Activated naive CD4-positive, alpha-beta T cell treated with anti-CD3 and anti-CD28 coated beads, Interleukin-2, amount 50 U/mL, for 72 hours (primary cell): ENCODE data around the gene ESRP2. TPM values are rescaled to one million over a fixed set of nuclear protein-coding genes. Genes with fewer than 3 reads are reported as not detected.

Source experiments
- ATAC-seq, 2 donors: fragments of 150-1000 bp; cut with Tn5 transposase; 2 replicates each; pipeline ENCODE4 v1.10.0; 2021; ENCODE audit warnings: mild to moderate bottlenecking in 2 of 2, moderate library complexity in 2 of 2
- DNase-seq, 2 donors: peaks; one replicate each; pipeline ENCODE4 v3.0.0; 2021 to 2022; ENCODE audit warnings: low spot score in 2 of 2
- H3K27ac Mint-ChIP-seq, 2 donors: one replicate each; pipeline ENCODE4 v1.8.0; 2022; ENCODE audit warnings: mild to moderate bottlenecking in 2 of 2, mixed read lengths in 2 of 2
- H3K36me3 Mint-ChIP-seq, 2 donors: one replicate each; pipeline ENCODE4 v1.8.0; 2022; ENCODE audit warnings: mixed read lengths in 2 of 2
- H3K9me3 Mint-ChIP-seq, 2 donors: one replicate each; pipeline ENCODE4 v1.8.0; 2022; ENCODE audit warnings: mixed read lengths in 2 of 2
- total RNA-seq, 2 donors: library from RNA; stranded (reverse); gene quantifications; one replicate each; pipeline ENCODE4 v1.2.3, GENCODE V29; 2022

ESRP2 gene
- total RNA-seq, 2 donors from 2014 or later = 0.43 to 0.48 TPM

- Mint-ChIP-seq H3K27ac (no peak overlapping the region), H3K36me3 (peaks cover 5 to 8% of the 10 kb centered on the region in 2 donors), H3K9me3 (no peaks in the 10 kb centered on the region)
- DNase-seq (no peak), ATAC-seq (no peak)
Observed at GRCh38 chr16:68247400-68247799, 11.5 kb upstream of the ESRP2 start.

GRCh38 chr16:68246666-68247065 is 10.7 kb upstream of the ESRP2 start:
- H3K9me3 Mint-ChIP-seq = no peaks in the 10 kb centered on the region
- H3K27ac Mint-ChIP-seq = peak overlapping the region in 1 of 2 donors; percentile 77
- H3K36me3 Mint-ChIP-seq = peaks cover 5 to 8% of the 10 kb centered on the region in 2 donors
- no peak for DNase-seq
- ATAC-seq = no peak

- H3K27ac Mint-ChIP-seq = peak overlapping the region in 1 of 2 donors; percentile 77
Observed at GRCh38 chr16:68246121-68246520, 10.2 kb upstream of the ESRP2 start.

GRCh38 chr16:68244903-68245853 is 9.3 kb upstream of the ESRP2 start, which contains the start of gene PLA2G15:
Gene PLA2G15, plus strand, starts transcription at chr16:68245373. Its CDS starts 54 bp downstream, at chr16:68245427.
- peak within 1 kb of the TSS; percentile 77 to 96 for H3K27ac Mint-ChIP-seq
- H3K36me3 Mint-ChIP-seq = peaks cover 5% of the 10 kb centered on the region in 2 donors
- ATAC-seq (peak; percentile 95), DNase-seq (peak; percentile 92 to 95)
- no peaks in the 10 kb centered on the region for H3K9me3 Mint-ChIP-seq

More at GRCh38 chr16:68246121-68246520, 10.2 kb upstream of the ESRP2 start:
- no peak for ATAC-seq
- Mint-ChIP-seq H3K9me3 (no peaks in the 10 kb centered on the region), H3K36me3 (peaks cover 5 to 8% of the 10 kb centered on the region in 2 donors)
- no peak for DNase-seq

- Mint-ChIP-seq H3K36me3 (peaks cover 5% of the 10 kb centered on the region in 2 donors), H3K27ac (peak overlapping the region; percentile 77 to 96), H3K9me3 (no peaks in the 10 kb centered on the region)
- ATAC-seq = no peak
- no peak for DNase-seq
Observed at GRCh38 chr16:68244481-68244902, 8.6 kb upstream of the ESRP2 start.

GRCh38 chr16:68242926-68243858 is 7.3 kb upstream of the ESRP2 start:
- DNase-seq (no peak), ATAC-seq (no peak)
- no peak overlapping the region for H3K27ac Mint-ChIP-seq
- H3K36me3 Mint-ChIP-seq = peaks cover 5% of the 10 kb centered on the region in 2 donors
- no peaks in the 10 kb centered on the region for H3K9me3 Mint-ChIP-seq

GRCh38 chr16:68242085-68242484 is 6.2 kb upstream of the ESRP2 start:
- no peak for ATAC-seq
- Mint-ChIP-seq H3K27ac (no peak overlapping the region), H3K36me3 (peaks cover 5% of the 10 kb centered on the region in 2 donors), H3K9me3 (no peaks in the 10 kb centered on the region)
- DNase-seq = no peak

GRCh38 chr16:68238029-68238345 is 2.1 kb upstream of the ESRP2 start:
- no peaks in the 10 kb centered on the region for H3K9me3 Mint-ChIP-seq
- ATAC-seq (peak in 1 of 2 donors; percentile 29), DNase-seq (no peak)
- peak overlapping the region; percentile 79 to 88 for H3K27ac Mint-ChIP-seq
- H3K36me3 Mint-ChIP-seq = no peaks in the 10 kb centered on the region

- Mint-ChIP-seq H3K27ac (peak overlapping the region; percentile 79 to 88), H3K9me3 (no peaks in the 10 kb centered on the region), H3K36me3 (no peaks in the 10 kb centered on the region)
- ATAC-seq (peak; percentile 80 to 81), DNase-seq (peak; percentile 92 to 96)
Observed at GRCh38 chr16:68237243-68238028, 1.5 kb upstream of the ESRP2 start.

GRCh38 chr16:68236826-68237242 is 907 bp upstream of the ESRP2 start:
- H3K9me3 Mint-ChIP-seq = no peaks in the 10 kb centered on the region
- H3K36me3 Mint-ChIP-seq = no peaks in the 10 kb centered on the region
- DNase-seq (no peak), ATAC-seq (peak in 1 of 2 donors; percentile 1)
- peak overlapping the region in 1 of 2 donors; percentile 79 for H3K27ac Mint-ChIP-seq

GRCh38 chr16:68236137-68236825 is 354 bp upstream of the ESRP2 start:
- no peaks in the 10 kb centered on the region for H3K36me3 Mint-ChIP-seq
- H3K27ac Mint-ChIP-seq = peak overlapping the region; percentile 30 to 79
- H3K9me3 Mint-ChIP-seq = no peaks in the 10 kb centered on the region
- ATAC-seq = peak in 1 of 2 donors; percentile 3
- no peak for DNase-seq

- no peak for DNase-seq
Observed at GRCh38 chr16:68235108-68235886, 630 bp downstream of the ESRP2 start.

GRCh38 chr16:68234188-68235107 is 1.5 kb downstream of the ESRP2 start:
- H3K9me3 Mint-ChIP-seq = no peaks in the 10 kb centered on the region
- DNase-seq (no peak), ATAC-seq (no peak)
- H3K36me3 Mint-ChIP-seq = no peaks in the 10 kb centered on the region
- peak overlapping the region in 1 of 2 donors; percentile 1 for H3K27ac Mint-ChIP-seq

More at GRCh38 chr16:68235108-68235886, 630 bp downstream of the ESRP2 start:
- H3K27ac Mint-ChIP-seq = no peak overlapping the region
- no peak for ATAC-seq
- H3K9me3 Mint-ChIP-seq = no peaks in the 10 kb centered on the region
- H3K36me3 Mint-ChIP-seq = no peaks in the 10 kb centered on the region

- DNase-seq (no peak), ATAC-seq (no peak)
- H3K36me3 Mint-ChIP-seq = no peaks in the 10 kb centered on the region
- H3K9me3 Mint-ChIP-seq = no peaks in the 10 kb centered on the region
- peak overlapping the region in 1 of 2 donors; percentile 2 for H3K27ac Mint-ChIP-seq
Observed at GRCh38 chr16:68233835-68234187, 2.1 kb downstream of the ESRP2 start.
